ENCODE results near the gene ABL1.

DNA sequence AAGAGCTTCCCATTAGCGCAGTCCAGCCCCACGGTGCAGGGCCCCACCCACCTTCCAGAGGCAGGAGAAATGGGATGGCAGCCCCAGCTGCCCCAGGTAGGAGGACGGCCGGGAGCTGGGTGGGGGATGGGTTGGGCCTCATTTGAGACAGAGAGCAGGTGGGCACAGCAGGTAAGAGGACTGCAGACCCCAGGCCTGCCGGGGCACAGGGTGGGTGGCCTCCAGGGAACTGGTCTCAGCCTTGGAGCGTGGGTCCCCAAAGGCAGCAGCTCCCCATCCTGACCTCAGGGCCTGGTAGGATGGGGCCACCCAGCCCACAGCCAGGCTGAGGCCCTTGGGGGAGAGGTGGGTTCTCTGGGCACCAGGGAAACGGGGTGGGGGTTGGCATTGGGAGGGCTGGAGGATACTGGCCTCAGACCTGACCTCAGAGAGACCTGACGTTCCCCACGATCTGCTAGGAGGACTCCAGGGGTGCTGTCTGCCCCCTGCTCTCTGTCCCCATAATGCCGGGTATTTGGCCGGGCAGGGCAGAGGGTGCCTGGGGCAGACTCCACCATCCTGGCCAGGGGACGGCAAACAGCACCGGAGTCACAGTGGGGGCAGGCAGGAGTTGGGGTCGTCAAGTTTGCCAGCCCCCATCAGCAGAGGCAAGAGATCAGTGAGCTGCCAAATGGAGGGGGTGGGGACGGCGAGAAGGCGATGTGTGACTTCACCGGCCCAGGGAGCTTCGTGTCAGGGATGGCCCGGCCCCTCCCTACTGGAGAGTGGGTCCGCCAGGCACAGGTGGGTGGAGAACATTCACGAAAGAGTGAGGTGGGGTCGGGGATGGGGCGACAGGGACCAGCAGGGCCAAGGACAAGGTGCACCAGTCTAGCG lies 68.4 kb downstream of the ABL1 start:
- TF ChIP-seq, protein P1, sequence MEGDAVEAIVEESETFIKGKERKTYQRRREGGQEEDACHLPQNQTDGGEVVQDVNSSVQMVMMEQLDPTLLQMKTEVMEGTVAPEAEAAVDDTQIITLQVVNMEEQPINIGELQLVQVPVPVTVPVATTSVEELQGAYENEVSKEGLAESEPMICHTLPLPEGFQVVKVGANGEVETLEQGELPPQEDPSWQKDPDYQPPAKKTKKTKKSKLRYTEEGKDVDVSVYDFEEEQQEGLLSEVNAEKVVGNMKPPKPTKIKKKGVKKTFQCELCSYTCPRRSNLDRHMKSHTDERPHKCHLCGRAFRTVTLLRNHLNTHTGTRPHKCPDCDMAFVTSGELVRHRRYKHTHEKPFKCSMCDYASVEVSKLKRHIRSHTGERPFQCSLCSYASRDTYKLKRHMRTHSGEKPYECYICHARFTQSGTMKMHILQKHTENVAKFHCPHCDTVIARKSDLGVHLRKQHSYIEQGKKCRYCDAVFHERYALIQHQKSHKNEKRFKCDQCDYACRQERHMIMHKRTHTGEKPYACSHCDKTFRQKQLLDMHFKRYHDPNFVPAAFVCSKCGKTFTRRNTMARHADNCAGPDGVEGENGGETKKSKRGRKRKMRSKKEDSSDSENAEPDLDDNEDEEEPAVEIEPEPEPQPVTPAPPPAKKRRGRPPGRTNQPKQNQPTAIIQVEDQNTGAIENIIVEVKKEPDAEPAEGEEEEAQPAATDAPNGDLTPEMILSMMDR (IDR thresholded peaks at IDR 0.05; ENCODE audit: low read length), result no peak
- TF ChIP-seq EZH2 (optimal IDR thresholded peaks at IDR 0.05; ENCODE audit: low read depth, low read length), result no peak
